GM12872 (cell line): ENCODE data around the gene INTS4.

ENCODE experiments used
- TF ChIP-seq, protein P1 (sequence below): IDR thresholded peaks from 3 replicates; pipeline ENCODE4 v1.5.1; 2011; ENCODE audit warnings: low read depth, mild to moderate bottlenecking, low read length, moderate library complexity; ENCODE audit not compliant: insufficient read depth

The INTS4 gene

GRCh38 chr11:77999446-78000030, 5.1 kb upstream of the INTS4 start:
- TF ChIP-seq, protein P1, sequence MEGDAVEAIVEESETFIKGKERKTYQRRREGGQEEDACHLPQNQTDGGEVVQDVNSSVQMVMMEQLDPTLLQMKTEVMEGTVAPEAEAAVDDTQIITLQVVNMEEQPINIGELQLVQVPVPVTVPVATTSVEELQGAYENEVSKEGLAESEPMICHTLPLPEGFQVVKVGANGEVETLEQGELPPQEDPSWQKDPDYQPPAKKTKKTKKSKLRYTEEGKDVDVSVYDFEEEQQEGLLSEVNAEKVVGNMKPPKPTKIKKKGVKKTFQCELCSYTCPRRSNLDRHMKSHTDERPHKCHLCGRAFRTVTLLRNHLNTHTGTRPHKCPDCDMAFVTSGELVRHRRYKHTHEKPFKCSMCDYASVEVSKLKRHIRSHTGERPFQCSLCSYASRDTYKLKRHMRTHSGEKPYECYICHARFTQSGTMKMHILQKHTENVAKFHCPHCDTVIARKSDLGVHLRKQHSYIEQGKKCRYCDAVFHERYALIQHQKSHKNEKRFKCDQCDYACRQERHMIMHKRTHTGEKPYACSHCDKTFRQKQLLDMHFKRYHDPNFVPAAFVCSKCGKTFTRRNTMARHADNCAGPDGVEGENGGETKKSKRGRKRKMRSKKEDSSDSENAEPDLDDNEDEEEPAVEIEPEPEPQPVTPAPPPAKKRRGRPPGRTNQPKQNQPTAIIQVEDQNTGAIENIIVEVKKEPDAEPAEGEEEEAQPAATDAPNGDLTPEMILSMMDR: no peak

DNA sequence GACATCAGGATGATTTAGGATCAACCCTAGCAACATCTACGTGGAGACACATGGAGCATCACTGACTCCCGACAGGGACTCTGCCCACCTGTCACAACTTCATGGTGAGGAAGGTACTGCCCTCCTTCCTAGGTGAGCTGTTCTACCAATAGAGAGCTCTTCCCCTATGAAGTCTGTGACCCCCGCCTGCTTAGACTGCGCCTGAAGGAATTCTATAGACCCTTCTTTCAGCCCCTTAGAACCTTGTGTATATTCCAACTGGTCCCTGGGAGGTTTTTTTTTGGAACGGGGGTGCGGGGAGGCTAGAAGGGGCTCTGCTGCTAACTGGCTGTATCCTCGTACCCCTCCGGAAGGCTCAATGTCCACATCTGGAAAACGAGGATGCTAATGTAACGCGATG, 566 bp downstream of the INTS4 start:
- TF ChIP-seq, protein P1: no peak

DNA sequence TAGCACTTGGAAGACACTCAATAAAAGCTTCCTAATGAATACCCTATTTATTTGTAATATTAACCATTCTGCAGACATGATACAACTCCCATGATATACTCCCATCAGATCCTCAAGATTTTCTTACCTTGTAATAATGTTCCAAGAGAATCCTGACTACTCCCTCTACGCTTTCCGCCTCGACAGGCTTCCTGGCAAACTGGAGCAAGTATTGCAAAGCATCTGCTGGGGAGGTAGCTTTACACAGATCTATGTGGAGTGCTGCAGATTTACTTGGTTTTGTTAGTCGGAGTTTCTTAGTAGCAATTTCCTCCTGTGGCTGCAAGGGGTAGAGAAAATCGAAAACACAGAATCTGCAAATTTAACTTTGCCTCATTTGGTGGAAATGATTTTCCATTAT, 3.5 kb downstream of the INTS4 start:
- TF ChIP-seq, protein P1: no peak

DNA sequence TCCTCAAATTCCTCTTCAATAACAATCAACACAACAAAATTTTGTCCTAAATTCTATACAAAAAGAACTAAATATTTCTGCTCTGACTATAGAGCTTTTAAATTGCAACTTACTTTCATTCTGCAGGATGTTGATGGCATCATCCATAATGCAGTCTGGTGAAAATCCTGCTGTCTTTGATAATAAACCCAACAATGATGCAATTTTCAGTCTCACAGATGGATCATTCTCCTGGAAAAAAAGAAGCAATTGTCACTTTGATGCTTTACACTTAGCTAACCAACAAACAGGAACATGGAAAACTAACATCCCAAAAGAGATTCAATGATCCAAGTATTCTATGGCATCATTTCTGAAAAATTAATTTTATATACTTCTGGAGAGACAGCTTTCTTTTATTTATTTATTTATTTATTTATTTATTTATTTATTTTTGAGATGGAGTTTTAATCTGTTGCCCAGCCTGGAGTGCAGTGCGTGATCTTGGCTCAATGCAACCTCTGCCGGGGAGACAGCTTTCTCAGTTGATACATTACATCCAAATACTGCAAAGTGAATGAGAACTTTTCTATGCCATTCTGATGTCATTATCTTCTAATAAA, 13.0 kb downstream of the INTS4 start:
- TF ChIP-seq, protein P1: no peak

DNA sequence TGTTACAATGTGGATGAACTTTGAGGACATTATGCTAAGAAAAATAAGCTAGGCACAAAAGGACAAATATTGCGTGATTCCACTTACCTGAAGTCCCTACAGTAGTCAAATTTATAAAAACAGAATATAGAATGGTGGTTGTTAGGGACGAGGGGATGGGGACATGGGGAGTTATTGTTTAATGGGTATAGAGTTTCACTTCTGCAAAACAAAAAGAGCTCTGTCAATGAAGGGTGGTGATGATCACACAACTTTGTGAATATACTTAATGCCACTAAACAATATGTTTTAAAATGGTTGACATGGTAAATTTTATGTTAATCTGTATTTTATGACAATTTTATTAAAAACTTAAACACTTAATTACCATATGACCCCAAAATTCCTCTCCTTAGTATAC, 26.1 kb downstream of the INTS4 start:
- TF ChIP-seq, protein P1: no peak

DNA sequence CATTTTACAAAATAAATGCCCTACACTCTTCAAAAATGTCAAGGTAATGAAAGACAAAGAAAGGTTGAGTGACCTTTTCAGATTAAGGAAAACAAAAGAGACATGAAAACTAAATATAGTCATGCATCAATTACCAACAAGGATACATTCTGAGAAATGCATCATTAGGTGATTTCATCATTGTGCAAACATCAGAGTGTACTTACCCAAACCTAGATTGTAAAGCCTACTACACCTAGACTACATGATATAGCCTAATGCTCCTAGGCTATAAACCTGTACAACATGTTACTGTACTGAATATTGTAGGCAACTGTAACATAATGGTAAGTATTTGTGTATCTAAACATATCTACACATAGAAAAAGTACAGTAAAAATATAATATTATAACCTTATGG, 26.7 kb downstream of the INTS4 start:
- TF ChIP-seq, protein P1: no peak

GRCh38 chr11:77967121-77967520, 27.3 kb downstream of the INTS4 start:
- TF ChIP-seq, protein P1: no peak
